MM.1S (cell line): ENCODE results near the gene PEX16.

Source experiments
- EZH2 ChIP-seq: fragments of 300-600 bp; sonication (generic); optimal IDR thresholded peaks from 2 replicates; pipeline ENCODE3; 2017; ENCODE audit warnings: low read depth, mild to moderate bottlenecking, antibody characterized with exemption, low read length, mixed read lengths
- EZH2phosphoT487 ChIP-seq: fragments of 300-600 bp; sonication (generic); IDR thresholded peaks from 2 replicates; pipeline ENCODE4 v1.6.1; 2018; ENCODE audit warnings: antibody characterized with exemption, low read length
- TF ChIP-seq, protein P1 (sequence below): fragments of 300-600 bp; sonication (generic); IDR thresholded peaks from 2 replicates; pipeline ENCODE4 v1.5.1; 2016; ENCODE audit warnings: antibody characterized with exemption, low read length, mixed read lengths

DNA sequence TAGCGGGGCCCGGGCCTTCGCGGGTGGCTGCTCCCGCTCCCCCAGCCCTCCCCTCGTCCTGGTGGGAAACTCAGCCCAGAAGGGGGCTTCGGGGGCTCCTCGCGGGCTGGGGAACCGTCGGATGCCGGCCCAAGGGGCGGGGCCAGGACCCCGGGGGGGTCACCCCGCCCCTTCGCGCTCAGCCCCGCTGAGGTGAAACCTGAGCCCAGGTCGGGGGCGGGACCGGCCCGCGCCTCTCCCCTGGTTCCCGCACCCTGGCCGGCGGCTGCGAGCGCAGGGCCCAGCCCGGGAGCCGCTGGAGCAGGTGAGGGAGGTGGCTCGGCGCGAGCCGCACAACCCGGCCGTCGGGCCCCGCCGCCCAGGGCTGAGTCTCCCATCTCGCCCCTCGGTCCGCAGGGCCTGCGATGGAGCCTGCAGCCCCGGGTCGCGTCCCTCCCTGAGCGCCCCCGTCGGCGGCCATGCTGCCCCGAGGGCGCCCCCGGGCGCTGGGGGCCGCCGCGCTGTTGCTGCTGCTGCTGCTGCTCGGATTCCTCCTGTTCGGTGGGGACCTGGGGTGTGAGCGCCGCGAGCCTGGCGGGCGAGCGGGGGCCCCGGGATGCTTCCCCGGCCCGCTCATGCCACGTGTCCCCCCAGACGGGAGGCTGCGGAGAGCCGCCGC lies 4.9 kb upstream of the PEX16 start, which contains the start of gene LARGE2:
- TF ChIP-seq, protein P1, sequence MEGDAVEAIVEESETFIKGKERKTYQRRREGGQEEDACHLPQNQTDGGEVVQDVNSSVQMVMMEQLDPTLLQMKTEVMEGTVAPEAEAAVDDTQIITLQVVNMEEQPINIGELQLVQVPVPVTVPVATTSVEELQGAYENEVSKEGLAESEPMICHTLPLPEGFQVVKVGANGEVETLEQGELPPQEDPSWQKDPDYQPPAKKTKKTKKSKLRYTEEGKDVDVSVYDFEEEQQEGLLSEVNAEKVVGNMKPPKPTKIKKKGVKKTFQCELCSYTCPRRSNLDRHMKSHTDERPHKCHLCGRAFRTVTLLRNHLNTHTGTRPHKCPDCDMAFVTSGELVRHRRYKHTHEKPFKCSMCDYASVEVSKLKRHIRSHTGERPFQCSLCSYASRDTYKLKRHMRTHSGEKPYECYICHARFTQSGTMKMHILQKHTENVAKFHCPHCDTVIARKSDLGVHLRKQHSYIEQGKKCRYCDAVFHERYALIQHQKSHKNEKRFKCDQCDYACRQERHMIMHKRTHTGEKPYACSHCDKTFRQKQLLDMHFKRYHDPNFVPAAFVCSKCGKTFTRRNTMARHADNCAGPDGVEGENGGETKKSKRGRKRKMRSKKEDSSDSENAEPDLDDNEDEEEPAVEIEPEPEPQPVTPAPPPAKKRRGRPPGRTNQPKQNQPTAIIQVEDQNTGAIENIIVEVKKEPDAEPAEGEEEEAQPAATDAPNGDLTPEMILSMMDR, result no peak
- no peak for TF ChIP-seq EZH2
- no peak for TF ChIP-seq EZH2phosphoT487
